C4-2B (cell line): ENCODE results near the gene ARL6IP4.

ENCODE experiments used
- H3K27ac ChIP-seq: fragments of 450-650 bp; 2 replicates; pipeline ENCODE4 v1.5.1; 2017
- CTCF ChIP-seq: fragments of 450-650 bp; conservative IDR thresholded peaks from 2 replicates; pipeline ENCODE4 v1.5.1; 2017; ENCODE audit warnings: mild to moderate bottlenecking
- ZFX ChIP-seq: fragments of 450-650 bp; IDR thresholded peaks from 2 replicates; pipeline ENCODE4 v1.6.1; 2017

The ARL6IP4 gene

DNA sequence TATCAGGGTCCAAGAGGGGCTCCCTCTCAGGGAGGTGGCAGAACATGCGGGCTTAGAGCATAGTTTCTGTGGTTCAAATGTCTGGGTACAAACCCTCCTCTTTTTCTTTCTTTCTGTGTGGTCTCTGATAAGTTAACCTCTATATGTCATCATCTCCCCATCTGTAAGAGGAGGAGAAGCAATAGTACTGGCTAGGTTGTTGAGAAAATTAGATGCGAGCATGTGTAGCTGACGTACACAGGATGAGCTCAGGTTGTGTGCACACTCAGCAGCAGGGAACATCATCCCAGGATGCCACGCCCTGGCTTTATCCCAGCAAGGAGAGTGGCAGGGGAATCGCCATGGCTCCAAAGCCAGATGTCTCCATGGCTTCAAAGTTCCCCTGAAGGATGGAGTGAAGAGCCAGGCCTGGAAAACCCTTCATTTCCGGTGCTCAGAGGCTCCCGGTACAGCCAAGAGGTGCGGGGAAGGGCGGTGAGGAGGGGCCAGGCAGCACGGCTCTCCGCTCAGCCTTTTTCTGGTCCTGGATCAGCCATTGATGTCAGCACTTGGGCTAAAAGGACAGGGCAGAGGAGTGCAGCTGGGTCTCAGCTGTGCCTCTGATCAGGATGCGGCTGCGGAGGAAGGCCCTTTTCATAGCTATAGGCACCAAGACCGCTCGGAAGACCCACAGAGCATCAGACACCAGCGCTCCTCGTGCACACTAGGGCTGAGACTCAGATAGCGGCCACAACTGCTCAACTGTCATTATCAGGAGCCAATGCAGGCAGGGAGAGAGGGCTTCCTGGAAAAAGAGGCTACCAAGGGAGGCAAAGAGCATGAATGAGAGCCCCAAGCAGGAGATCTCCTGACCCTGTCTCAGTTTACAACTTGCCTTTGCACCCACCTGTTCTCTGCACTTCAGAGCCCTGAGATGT lies 41.5 kb downstream of the ARL6IP4 start:
- TF ChIP-seq CTCF (no peak), ZFX (no peak)
- no peak overlapping the region for H3K27ac ChIP-seq

- TF ChIP-seq ZFX = no peak
- TF ChIP-seq CTCF = no peak
These were observed 42.4 kb downstream of the ARL6IP4 start for GRCh38 chr12:123022846-123023245.

GRCh38 chr12:123024819-123025391 lies 44.4 kb downstream of the ARL6IP4 start:
- no peak overlapping the region for H3K27ac ChIP-seq
- no peak for TF ChIP-seq CTCF
- TF ChIP-seq ZFX = no peak

More at GRCh38 chr12:123022846-123023245, 42.4 kb downstream of the ARL6IP4 start:
- no peak overlapping the region for H3K27ac ChIP-seq

DNA sequence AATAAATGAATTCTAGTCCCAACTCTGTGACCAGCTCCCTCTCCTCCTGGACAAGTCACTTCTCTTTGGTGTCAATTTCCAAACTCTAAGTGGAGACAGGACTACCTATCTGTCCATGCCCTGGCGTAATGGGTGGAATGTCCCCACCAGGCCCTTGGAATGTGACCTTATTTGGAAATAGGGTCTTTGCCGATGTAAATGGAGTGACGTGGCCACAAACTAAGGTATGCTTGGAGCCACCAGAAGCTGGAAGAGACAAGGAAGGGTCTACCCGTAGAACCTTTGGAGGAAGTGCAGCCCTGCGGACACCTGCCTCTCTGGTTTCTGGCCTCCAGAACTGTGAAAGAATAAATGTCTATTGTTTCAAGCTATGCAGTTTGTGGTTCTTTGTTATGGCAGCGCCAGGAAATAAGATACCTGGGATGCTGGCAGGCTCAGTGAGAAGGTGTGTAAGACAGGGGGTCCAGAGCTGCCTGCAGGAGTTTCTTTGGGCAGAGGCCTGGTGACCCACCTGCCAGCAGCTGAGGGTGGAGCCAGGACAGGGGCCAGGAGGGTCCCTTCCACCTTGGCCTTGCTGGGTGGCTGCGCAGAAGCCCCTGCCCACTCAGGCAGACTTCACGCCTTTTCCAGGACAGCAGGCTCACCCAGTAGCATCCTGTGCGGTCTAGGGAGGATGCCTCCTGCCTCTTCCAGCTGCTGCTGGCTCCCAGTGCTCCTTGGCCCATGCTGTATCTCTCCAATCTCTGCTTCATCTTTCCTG lies 45.8 kb downstream of the ARL6IP4 start:
- H3K27ac ChIP-seq = no peak overlapping the region
- no peak for TF ChIP-seq CTCF
- TF ChIP-seq ZFX = no peak

- H3K27ac ChIP-seq = no peak overlapping the region
These were observed 47.4 kb downstream of the ARL6IP4 start for GRCh38 chr12:123027726-123028445.

DNA sequence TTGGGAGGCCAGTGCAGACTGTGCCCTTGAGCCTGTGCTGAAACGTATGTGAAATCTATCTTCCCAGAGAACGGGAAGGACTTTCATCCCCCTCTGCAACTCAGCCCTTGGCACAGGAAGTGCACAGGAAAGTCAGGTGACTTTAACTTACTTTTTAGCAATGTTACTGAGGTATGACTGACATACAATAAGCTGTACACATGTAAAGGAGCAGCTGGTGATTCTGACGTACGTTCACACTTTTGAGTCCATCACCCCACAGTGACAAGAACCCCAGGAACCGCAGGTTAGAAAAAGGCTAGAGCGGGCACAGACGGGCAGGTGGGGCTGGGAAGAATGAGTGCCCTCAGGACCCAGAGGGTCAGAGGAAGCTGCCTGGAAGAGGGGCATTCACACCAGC lies 48.0 kb downstream of the ARL6IP4 start:
- no peak for TF ChIP-seq CTCF
- TF ChIP-seq ZFX = no peak
- H3K27ac ChIP-seq = no peak overlapping the region

More at GRCh38 chr12:123027726-123028445, 47.4 kb downstream of the ARL6IP4 start:
- TF ChIP-seq CTCF (no peak), ZFX (no peak)
